Ecto neural progenitor cell (in vitro differentiated cells): ENCODE data around the gene ENTPD8.

ENCODE experiments used
- DNase-seq: peaks from one replicate; pipeline ENCODE4 v3.0.0-alpha.2; 2018; ENCODE audit warnings: low spot score

Gene ENTPD8

DNA sequence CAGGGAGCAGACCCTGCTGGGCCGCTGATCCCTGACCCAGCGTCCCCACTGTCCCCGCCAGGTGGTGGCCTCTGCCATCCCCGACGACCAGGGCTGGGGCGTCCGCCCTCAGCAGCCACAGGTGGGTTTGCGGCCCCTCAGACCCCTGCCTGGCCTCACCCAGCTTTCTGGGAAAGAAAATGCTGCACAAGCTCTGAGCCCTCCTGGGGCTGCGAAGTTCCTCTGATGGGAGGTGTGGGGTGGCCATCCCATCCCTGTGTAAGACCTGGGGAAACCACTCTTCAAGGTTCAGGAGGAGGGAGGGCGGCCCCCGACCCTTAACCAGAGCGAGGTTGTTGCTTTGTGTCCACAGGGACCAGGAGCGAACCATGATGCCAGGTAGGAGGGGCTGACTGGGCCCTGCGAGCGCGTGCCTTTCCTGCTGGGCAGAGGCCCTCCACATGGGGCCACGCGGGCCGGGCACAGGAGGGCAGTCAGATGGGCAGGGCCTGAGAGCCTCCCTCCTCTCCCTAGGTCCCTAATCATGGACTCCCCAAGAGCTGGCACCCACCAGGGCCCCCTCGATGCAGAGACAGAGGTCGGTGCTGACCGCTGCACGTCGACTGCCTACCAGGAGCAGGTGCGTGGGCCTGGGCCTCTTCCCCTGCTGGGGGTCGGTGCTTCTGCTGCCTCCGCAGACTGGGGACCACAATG lies 10.3 kb downstream of the ENTPD8 start:
- no peak for DNase-seq

DNA sequence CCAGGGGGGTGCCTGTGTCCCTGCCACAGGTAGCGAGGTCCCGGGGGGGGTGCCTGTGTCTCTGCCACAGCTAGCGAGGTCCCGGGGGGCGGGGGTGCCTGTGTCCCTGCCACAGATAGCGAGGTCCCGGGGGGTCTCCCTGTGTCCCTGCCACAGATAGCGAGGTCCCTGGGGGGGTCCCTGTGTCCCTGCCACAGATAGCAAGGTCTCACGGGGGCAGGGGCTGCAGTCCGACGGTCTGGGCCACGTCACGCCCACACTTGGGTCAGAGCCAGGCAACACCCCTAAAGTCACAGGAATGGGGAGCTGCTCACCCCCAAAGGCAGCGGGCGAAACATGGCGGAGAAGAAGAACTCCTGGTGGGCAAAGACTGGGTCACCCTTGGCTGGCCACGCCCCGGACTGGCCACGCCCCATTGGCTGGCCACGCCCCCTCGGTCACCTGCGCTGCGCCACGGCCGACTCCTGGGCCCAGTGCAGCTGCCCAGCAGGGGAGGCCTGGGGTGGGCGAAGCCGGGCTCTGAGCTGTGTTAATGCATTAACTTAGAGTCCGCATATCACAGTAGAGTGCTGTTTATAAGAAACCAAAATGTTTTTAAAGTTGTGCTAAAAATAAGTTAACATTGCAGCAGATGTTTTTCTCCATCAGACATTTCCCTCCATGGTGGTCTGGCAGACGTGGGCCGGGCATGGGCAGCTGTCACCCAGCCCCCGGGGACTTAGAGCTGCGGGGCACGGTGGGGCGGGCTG lies 11.0 kb downstream of the ENTPD8 start:
- DNase-seq: no peak

DNA sequence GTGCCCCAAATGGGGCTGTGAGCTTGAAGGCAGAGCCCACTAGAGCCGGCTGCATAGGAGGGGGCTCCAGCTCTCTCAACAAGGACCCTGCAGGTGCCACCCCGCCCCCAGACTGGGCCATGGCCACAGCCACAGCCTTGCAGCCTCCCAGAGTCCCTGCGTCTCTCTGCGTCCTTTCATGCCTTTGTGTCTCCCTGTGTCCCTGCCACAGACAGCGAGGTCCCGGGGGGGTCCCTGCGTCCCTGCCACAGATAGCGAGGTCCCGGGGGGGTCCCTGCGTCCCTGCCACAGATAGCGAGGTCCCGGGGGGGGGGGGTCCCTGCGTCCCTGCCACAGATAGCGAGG lies 11.6 kb downstream of the ENTPD8 start:
- no peak for DNase-seq

DNA sequence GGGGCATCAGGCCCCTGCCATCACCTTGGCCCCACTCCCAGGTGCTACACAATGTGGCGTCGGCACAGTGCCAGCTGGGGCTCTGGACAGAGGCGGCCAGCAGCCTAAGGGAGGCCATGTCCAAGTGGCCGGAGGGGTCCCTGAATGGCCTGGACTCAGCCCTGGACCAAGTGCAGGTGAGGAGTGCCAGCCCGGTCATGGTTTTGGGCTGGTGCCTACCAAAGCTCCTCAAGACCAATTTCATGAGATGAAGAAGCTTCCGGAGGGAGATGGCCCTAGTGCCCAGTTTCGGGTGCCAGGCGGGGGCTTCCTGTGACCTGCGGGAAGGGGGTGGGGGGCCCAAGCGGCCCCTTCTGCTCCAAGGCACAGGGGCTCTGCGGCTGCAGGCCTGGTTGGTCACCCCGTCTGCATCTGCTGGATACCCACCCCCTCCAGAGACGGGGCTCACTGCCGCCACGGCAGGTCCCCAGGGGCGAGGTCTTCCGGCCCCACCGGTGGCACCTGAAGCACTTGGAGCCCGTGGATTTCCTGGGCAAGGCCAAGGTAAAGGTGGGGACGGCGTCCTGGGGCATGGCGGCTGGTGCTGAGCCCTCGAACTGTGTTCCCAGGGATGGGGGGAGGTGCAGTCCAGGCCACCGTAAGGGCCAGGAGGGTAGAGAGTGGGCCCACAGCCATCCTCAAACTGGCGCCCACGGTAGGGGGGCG lies 12.2 kb downstream of the ENTPD8 start:
- no peak for DNase-seq

DNA sequence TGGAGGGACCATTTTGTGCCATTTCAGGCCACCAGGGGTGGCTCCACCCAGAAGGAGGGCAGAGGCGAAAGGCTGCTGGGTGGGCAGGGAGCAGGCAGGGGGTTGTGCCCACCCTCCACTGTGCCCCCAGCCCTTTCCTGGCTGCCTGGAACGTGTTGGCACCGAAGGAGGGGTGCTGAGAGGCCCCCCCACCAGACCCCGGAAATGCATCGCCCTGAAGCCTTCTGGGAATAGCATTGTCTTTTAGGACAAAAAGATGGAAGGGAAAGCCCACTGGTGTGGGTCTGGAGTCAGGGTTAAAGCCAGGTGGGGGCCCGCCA lies 12.9 kb downstream of the ENTPD8 start:
- no peak for DNase-seq

DNA sequence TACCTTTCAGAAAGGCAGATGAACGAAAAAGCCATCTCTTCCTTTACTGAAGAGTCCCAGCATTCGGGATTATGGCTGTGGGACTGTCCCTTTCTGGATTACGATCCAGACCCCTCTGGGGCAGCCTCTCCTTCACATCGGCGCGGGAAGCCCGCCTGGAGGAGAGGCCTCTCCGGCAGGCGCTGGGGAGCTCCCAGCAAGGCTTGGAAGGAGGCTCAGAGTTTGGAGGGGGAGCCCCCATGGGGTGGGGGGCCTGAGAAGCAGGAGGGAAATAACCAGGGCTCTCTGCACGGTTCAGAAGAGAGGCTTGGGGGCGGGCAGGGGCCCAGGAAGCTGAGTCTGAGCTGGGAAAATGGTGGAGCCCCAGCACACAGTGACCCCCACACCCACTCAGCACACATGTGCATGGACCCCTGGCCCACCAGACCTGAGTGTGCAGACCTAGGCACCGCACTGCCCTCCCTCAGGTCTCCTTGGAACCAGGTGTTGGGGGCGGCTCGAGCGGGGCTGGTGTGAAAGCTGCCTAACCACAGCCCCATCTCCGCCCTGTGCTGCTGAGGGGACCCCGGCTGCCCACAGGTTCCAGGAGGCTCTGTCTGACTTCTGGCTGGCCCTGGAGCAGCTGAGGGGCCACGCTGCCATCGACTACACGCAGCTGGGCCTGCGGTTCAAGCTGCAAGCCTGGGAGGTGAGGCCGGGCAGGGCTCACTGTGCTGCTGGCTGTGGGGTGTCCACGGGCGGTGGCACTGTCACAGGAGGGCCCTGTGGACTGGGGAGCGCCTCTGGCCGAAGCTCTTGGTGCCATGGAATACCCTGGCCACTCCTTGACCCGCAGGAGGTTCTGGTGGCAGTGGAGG lies 13.5 kb downstream of the ENTPD8 start:
- no peak for DNase-seq

DNA sequence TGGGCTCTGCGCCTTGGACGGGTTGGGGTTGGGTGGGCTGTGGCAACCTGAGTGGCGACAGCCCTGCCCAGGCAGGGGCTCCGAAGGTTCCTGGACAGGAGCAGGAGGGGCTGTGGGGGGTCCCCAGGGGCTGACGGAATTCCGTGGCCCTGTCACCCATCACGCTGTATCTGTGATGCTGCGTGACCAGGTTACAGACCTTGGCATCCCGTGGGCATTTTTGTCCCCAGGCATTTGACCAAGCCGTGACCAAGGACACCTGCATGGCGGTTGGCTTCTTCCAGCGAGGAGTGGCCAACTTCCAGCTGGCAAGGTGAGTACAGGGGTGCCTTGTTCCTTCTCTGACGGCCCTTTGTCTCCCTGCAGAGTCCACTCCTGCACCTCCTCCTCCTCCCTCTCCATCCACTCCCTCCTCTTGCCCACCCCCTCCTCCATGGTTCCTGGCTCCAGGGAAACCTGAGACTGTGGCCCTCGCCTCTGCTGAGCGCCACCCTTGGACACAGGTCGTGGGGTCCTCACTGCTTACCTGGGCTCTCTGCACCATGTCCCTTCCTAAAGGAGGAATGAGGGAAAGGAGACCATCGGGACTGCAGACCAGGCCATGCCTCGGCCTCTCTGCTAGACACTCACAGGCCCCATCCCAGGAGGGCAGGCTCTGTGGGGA lies 15.0 kb downstream of the ENTPD8 start:
- no peak for DNase-seq

DNA sequence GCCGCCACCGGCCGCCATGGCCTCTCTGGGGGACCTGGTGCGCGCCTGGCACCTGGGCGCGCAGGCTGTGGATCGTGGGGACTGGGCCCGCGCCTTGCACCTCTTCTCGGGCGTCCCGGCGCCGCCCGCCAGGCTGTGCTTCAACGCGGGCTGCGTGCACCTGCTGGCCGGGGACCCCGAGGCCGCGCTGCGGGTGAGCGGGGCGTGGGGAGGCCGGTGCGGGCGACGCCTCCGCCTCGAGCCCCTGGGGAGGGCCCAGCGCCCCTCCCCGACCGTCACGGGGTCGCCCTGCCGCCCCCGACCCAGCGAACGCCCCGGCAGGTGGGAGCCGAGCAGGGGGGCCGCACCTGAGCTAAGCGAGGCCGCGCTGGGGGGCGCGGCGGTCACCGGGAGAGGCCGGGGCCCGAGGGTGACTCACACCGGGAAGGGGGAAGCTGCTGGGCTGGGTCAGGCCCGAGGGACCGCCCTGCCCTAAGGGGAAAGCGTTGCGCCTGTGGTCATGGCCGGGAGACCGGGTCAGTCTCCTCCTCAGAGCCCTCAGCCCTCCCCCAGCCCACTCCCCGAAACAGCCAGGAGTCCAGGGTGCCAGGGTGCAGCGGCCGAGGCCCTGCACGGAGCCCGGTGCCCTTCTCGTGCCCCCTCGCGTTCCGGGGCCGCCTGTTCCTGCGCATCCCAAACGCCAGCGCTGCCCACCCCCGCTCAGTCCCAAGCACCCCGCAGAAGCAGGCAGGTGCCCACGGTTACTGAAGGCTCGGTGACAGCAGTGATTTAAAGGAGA lies 17.5 kb downstream of the ENTPD8 start:
- DNase-seq: no peak

DNA sequence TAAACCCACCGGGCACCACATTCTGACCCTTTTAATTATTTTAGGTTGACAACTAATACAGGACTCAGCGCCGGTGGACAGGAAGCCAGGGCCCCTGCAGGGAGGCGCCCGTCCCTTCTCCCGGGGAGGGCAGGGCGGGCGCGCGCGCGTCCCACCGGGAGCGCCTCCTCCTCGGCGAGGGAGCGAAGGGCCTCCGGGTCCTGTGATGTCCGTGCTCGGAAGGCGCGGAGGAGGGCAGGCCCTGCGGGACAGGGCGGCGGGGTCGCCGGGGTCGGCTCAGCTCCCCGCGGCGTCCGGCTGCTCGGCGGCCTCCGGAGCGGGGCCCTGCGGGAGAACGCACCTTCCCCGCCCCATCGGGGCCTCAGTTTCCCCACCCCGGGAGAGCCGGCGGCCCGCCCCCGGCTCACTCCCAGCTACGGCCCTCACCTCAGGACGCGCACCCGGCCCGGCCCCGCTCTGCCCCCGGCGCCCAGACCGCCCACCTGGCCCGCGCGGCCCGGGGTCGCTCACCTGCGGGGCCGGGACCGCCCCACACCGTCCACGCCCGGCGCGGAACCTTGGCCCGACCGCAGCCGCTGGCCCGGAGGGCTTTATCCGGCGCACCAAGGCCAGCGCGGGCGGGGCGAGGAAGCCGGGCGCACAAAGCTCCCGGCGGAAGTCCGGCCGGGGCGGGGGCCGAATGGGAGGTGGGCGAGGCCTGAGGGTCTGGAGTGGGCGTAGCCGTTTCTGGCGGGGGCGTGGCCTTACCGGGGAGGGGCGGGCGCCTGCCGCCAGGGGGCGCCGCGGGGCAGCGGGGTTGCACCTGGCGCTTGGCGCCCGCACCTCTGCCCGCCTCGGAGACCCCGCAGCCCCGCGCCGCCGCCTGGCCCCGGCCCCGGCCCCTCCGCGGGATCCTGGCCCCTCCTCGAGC lies 18.3 kb downstream of the ENTPD8 start, which contains the start of the genes EXD3 and NOXA1:
Gene EXD3 (minus strand): TSS at position 559 of the 910 bp plus-strand sequence. CDS start 27,805 bp downstream, outside the sequence.
Gene NOXA1 (plus strand): TSS at position 790 of the 910 bp plus-strand sequence. CDS start 137 bp downstream, outside the sequence.
- DNase-seq: peak; percentile 97

DNA sequence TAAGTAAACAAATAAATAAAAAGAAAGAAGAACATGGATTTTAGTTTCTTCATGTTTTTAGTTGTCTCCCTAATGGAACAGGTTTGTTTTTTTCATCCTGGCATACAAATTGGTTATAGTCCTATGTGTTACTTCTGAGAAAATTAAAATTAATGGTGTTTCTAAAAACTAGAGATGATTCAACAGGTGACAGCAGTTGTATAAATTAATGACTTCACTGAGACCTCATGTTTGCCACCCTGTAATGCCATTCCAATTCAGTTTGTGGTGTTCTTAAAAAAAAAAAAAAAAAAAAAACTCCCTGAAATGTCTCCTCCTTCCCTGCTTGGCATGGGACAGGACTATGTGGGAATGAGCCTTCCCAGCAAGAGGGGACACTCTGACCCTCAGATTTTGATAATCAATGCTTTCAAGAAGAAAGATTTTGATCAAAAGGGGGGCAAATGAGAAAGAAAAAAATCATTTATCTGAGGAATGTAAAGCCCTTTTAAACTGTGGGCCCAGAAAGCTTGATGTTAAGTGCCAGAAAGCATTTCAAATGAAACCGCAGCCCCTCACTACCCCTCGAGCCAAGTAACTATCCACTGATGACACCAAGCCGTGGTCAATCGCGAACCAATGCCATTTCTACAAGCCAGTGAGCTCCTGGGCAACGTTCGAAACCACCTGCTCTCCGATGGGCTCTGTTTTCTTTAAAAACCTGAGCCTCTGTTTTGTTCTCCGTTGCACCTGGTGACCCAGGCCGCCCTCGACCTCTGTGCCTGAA lies 19.1 kb downstream of the ENTPD8 start:
- DNase-seq: no peak

DNA sequence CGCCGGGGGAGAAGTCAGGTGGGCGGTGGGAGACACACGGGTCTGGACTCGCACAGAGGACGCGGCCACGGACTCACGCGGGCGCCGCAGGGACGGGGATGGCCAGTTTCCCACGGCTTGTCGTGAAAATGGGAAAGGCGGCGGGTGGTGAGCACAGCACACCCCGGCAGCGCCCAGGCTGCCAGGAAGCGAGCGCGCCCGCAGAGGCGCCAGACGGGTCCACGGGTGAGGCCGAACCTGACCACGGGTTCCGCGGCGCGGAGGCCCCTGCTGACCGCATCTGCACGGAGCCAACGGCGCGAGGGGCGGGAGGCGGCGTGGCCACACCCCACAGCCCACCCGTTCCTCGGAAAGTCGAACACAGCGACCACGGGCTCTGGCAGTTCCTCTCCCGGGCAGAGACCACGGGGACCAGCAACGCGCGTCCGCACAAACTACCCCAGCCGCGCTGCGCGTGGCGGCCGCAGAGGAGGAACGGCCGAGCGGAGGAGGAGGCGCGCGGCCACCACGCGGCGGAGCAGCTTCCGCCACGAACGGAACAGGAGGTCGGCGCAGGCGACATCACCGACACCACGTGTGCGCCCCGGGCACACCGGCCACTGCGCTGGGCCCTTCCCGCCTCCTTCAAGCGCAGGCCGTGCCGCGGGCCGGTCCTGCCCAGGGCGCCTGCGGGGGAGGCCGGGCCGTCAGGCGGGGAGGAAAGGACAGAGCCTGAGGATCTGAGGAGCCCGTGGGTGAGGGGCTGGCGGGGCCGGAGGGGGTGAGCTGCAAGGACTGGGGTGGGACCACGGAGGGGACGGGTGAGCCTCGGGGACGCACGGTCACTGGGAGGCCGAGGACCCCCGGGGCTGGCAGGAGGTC lies 23.8 kb downstream of the ENTPD8 start:
- DNase-seq: no peak

DNA sequence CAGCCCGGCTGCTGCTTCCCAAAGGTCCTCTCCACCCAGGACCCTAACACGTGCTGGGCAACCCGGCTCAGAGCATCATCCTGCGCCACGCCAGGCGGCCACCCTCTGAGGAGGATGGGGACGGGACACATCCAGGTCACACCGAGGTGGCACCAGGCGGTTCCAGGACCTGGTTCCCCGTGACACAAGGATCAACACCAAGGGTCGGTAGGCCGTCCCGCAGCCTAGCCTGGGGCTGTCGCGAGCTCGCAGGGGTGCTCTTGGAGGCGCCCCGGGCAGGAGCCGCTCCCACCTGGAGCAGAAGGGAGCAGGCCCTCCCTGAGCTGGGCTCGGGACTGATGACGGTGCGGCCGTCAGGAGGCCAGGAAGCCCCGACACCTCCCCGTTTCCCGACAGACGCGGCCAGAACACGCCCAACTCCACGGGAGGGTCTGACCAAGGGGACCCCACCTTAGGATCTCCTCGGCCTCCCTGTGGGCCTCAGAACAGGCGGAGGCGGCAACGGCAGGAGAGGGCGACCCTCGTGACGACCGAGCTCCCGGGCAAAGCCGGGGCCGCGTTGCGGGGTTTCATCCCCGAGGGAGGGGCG lies 24.5 kb downstream of the ENTPD8 start:
- DNase-seq: no peak

DNA sequence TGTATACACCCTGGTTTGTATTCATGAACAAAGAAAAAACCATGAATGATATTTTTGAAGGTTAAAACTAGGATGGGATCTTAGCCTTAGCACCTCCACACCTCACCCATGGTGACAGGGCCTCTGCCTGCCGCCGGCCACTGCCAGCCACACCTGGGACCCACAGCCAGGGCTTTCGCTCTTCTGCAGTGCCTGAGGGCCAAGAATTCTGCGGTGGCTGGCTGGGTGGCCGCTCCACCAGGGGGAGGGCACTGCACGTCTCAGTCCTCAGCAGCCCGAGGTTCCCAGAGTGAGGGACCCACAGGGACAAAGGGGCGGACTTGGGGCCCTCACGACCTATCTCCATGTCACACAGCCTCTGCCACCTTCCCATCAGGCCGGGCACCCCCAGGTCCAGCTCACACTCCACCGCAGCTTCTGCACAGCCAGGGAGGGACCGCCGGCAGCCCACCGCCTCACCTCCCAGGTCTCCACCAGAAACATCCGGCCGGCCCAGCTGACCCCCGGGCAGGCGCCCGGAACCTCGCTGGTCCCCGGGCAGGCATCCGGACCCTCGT lies 25.1 kb downstream of the ENTPD8 start:
- no peak for DNase-seq

DNA sequence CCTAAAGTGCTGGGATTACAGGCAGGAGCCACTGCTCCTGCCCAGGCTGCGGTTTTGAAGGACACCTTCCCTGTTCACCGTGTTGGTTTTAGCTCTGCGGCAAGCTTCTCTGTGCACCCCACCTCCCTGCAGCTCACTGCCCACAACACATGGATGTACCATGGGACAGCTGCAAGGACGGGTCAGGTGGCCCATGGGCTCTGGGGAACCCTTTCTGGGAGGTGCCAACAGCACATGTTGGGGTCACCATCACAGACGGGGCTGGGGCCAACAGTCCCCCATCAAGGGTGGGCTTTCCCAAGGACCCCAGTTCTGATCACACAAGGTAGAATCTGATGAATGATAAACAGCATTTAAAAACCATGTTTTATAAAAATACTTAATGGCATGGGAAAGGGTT lies 25.7 kb downstream of the ENTPD8 start:
- no peak for DNase-seq

DNA sequence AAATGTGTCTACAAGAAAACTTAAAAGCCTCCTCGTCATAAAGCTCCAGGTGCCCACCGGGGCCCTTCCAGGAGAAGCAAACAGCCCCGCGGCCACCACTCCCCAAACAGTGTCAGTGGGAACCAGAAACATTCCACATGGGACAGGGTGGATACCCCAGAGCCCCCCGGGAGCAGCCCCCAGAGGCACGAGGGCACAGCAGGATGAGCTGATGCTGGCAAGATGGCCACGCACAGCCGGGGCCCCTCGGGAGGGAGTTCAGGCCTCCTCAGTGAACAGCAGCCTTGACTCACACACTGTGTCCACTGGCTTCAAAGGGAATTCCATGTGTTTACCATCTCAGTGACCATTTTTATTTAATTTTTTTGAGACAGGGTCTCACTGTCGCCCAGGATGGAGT lies 28.7 kb downstream of the ENTPD8 start:
- DNase-seq: no peak

DNA sequence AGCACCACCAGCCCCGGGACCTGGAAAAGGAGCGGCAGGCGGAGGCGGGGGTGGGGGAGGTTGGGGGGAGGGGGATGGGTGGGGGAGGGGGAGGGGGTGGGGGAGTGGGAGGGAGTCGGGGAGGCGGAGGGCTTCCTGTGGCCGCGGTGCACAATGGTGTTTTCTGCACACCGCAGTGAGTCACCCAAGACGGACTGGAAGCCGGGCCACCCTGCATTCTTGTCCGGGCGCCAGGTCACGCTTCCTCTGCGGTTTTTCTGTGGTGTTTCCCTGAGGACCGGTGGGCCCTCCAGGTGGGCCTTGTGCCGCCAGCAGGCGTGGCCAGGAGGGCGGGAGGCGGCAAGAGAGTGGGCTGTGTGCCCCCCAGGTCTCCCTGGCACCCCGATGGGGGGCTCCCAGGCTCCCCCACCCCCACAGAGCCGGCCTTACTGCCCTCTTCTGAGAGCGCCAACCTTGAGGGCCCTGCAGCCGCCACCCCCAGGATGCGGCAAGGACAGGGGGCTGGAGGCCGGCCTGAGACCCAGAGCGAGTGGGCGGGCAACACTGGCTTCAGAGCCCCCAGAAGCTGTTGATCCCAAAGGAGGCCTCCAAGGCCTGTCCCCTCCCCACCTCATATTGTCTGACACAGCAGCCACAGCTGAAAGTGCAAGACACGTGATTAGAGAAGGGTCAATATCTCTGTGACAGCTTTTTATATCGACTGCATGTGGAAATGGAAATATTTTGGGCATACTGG lies 29.3 kb downstream of the ENTPD8 start:
- no peak for DNase-seq

DNA sequence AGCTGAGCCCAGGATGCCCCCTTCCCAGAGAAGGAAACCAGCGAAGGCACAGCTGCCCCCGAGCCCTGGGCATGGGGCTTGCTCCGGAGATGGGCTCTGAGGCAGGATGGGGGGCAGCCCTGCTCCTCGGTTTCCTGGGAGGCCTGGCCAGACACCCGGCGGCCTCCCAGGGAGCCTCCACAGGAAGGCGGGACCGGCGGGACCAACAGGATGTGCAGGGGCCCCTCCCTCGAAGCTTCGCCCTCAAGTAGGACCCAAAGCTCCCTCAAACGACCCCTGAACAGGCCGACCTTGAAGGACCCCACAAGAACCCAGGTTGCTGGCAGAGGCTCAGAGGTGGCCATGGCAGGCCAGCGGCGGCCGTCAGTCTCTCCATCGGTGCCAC lies 29.9 kb downstream of the ENTPD8 start:
- no peak for DNase-seq
